Measurements from ENCODE around the gene DNAJB2. TPM values are rescaled to one million over a fixed set of nuclear protein-coding genes. Genes with fewer than 3 reads are reported as not detected.

The DNAJB2 gene
- total RNA-seq: 46.7 and 53.0 TPM in 2 replicates

- intact Hi-C loops (cut with micrococcal nuclease): loop anchor here (1.0 to 5.0 kb wide), 20 partner anchors 16 to 1009 kb away; partner anchors contain the start of genes AAMP, ABCB6, ANKZF1 and ATG9A
These were observed at the start of gene DNAJB2 for GRCh38 chr2:219279151-219279915. Gene DNAJB2 (plus strand): TSS chr2:219279366. CDS start chr2:219279834, 468 bp downstream.

DNA sequence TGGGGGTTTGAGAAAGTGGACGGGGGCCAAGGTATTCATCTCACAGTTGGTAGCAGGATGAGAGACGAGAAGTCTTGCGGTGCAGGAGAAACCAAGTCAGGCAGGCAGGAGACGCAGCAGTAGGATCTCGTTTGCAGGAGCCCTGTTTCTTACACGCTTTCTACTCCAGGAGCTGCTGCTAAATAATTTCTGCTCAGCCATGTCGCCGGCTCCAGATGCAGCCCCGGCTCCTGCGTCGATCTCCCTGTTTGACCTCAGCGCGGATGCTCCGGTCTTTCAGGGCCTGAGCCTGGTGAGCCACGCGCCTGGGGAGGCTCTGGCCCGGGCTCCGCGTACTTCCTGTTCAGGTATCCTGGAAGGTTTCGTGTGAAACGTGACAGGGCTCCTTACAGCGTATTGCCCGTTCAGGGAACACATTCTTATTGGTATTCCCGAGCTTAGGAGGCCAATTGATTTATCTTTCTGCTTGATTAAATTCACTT lies 49.1 kb upstream of the DNAJB2 start:
- intact Hi-C loops (cut with micrococcal nuclease): no loop called here

GRCh38 chr2:219234331-219234730 lies 44.8 kb upstream of the DNAJB2 start:
- intact Hi-C loops (cut with micrococcal nuclease): no loop called here

- intact Hi-C loops (cut with micrococcal nuclease): loop anchor here (10.0 kb wide), 1 partner anchor 679 kb away; the partner anchor contains the start of genes CNOT9 and USP37
These were observed 35.8 kb upstream of the DNAJB2 start for GRCh38 chr2:219243291-219243761.

GRCh38 chr2:219244789-219245147 lies 34.4 kb upstream of the DNAJB2 start:
- intact Hi-C loops (cut with micrococcal nuclease): loop anchor here (1.0 to 10.0 kb wide), 12 partner anchors 9 to 1025 kb away; partner anchors contain the start of genes ANKZF1, ATG9A, CNOT9 and DNAJB2

DNA sequence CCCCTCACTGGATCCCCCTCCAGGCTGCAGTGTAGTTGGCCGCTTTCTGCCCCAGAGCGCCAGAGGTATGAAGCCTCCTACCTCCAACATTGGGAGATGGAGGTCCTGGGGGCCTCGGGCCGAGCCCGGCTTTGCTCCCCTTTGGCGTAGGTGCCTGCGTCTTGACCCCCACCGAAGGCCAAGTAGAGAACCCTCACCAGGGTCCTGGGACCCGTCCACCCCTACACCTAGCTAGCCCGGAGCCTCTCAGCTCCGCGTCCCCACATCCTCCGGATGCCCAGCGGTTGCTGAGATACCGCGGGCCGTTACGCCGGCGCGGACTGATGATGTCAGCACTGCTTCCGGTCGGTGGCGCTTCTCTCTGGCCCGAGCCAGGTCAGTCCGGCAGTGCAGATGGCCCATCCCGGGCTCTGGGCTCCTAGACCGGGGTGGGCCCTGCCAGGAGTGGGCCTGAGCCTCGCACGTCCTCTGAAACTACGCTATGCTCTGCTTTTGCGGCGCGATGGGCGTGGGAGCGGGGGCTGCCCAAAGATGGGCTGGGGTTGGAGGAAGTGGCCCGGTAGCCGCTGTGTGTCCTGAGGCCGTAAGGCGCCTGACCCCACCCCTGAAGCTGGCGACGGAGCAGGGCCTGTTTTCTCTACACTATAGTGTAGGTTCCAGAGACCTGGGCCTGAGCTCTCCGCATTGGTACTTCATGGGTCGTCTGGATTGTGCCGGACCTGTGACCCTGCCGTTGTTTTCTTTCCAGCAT lies 33.8 kb upstream of the DNAJB2 start, which contains the start of the genes GLB1L and STK16:
Gene GLB1L (minus strand): TSS at position 297 of the 751 bp plus-strand sequence. CDS start 1,871 bp downstream, outside the sequence.
Gene STK16 (plus strand): TSS at position 332 of the 751 bp plus-strand sequence. CDS start 521 bp downstream, outside the sequence.
- intact Hi-C loops (cut with micrococcal nuclease): loop anchor here (1.0 to 10.0 kb wide), 12 partner anchors 8 to 1026 kb away; partner anchors contain the start of genes ANKZF1, ATG9A, CNOT9 and DNAJB2

GRCh38 chr2:219245899-219246230 lies 33.3 kb upstream of the DNAJB2 start:
- intact Hi-C loops (cut with micrococcal nuclease): loop anchor here (1.0 to 10.0 kb wide), 12 partner anchors 7 to 1027 kb away; partner anchors contain the start of genes ANKZF1, ATG9A, CNOT9 and DNAJB2

- intact Hi-C loops (cut with micrococcal nuclease): loop anchor here (10.0 kb wide), 1 partner anchor 682 kb away; the partner anchor contains the start of genes CNOT9 and USP37
These were observed 32.6 kb upstream of the DNAJB2 start for GRCh38 chr2:219246559-219246958.

DNA sequence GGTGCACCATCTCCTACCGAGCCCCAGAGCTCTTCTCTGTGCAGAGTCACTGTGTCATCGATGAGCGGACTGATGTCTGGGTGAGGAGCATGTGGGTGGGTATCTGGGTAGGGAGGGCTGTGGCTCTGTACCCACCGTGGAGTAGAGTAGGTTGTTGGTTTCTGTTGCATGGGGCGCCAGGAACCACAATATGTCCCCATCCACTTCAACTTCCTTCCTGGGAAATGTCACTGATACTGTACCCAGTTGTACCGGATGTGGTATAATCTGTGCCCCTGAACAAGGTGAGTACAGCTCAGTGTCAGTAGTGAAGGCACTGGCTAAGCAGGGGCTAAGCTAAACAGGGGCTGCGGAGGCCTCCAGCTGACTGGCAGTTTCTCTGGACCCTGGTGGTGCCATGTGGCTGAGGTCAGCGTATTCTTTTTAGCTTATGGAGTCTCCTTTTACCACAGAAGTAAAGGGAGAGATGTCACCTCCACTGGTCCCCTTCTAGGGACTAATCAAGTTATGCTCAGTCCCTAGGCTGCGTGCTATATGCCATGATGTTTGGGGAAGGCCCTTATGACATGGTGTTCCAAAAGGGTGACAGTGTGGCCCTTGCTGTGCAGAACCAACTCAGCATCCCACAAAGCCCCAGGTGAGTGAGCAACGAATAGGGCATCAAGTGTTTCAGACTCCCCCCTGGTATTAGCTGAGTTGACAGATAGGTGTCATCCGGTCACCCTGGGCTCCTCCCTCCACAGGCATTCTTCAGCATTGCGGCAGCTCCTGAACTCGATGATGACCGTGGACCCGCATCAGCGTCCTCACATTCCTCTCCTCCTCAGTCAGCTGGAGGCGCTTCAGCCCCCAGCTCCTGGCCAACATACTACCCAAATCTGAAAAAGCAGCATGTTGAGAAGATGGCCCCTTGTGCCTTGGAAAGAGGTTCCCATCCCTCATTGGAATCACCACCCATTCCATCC lies 31.2 kb upstream of the DNAJB2 start:
- intact Hi-C loops (cut with micrococcal nuclease): loop anchor here (10.0 kb wide), 1 partner anchor 683 kb away; the partner anchor contains the start of genes CNOT9 and USP37

DNA sequence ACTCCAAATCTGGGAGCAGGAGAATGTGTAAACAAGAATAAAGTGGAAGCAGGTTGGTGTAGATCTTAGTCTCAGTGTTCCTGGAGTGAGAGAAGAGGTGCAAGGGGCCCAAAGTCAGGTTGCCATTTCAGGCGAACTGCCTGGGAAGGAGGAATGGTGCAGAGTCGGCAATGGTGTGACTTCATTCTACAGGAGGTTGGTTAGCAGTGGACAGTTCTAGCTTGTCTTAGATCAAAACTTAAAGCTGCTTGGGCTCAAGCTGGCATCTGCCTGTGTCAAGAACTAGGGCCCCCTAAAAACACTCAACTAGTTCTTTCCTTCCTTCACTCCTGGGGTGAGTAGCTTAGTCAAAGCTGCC lies 30.3 kb upstream of the DNAJB2 start:
- intact Hi-C loops (cut with micrococcal nuclease): loop anchor here (1.0 to 10.0 kb wide), 2 partner anchors 20 to 684 kb away; partner anchors contain the start of genes ANKZF1, ATG9A, CNOT9 and USP37

DNA sequence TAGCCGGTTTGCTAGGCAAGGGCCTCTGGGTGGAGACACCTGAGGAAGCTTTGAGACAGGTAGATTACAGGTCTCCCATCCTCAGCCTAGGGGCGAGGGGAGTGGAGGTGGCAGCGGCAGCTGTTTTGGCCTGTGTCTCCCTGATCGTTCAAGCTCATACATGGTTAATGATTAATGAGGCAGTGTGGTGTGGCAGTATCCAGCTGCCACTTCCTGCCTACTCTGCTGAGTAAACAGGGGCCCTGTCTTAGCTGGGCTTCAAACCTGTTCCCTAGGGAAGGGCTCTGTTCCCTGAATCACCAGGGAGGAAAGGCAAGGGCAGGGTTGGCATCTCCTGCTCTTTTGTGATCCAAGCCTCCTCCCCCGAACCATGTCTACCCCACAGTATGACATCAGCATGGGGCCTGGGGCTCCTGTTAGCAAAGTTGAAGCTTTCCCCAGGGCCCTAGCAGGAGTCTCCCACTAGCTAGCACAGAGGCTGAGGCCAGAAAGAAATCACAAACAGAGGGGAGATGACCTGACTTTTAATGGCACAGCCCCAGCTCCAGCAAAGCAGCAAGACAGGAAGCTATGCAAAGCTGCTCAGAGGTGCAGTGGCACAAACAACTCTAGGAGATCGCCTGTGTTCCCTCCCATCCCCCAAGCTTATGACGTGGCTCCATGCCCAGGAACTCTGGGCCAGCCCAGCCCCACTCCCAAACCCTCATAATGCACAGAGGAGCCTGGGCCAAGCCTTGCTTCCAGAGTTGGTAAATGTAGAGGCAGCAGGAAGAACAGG lies 29.8 kb upstream of the DNAJB2 start:
- intact Hi-C loops (cut with micrococcal nuclease): loop anchor here (1.0 to 10.0 kb wide), 2 partner anchors 20 to 685 kb away; partner anchors contain the start of genes ANKZF1, ATG9A, CNOT9 and USP37

GRCh38 chr2:219250049-219250781 lies 29.0 kb upstream of the DNAJB2 start:
- intact Hi-C loops (cut with micrococcal nuclease): loop anchor here (5.0 kb wide), 1 partner anchor 353 kb away; no protein-coding TSS in a partner anchor

DNA sequence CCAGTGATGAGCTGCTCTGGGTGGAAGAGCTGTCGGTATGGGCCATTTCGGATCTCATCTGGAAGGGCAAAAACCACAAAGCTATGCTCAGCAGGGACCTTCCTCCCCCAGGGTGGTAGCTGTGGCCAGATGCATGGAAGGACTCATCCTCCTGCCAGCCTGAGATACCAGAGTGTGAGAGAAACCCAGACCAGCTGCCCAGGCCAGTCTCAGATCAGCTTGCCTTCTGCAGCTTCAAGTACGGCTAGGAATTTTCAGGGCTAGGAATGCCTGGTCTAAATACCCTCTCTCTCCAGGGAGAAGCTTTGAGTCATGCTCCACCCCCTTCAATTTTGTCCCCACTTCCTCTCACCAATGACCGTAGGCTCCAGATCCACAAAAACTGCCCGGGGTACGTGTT lies 27.5 kb upstream of the DNAJB2 start:
- intact Hi-C loops (cut with micrococcal nuclease): loop anchor here (2.0 to 5.0 kb wide), 2 partner anchors 354 to 981 kb away; partner anchors contain the start of genes AAMP and PNKD

DNA sequence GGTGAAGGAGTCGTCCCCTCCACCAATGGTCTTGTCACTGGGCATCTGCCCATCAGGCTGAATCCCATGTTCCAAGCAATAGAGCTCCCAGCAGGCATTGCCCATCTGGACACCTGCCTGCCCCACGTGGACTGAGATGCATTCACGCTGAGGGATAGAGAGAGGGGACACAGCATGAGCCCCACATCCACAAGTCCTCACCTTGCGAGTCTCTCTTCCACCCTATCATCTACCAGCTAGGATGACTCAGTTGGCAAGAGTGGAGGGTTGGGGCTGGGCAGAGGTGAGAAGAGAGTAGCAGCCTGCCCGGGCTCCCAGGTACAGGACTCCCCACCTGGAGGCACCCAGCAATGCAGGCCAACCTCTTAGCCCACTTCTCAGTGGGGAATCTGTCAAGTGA lies 27.1 kb upstream of the DNAJB2 start:
- intact Hi-C loops (cut with micrococcal nuclease): loop anchor here (2.0 to 5.0 kb wide), 2 partner anchors 355 to 981 kb away; partner anchors contain the start of genes AAMP and PNKD

- intact Hi-C loops (cut with micrococcal nuclease): loop anchor here (2.0 to 5.0 kb wide), 2 partner anchors 355 to 982 kb away; partner anchors contain the start of genes AAMP and PNKD
These were observed 26.6 kb upstream of the DNAJB2 start for GRCh38 chr2:219252570-219252899.

- intact Hi-C loops (cut with micrococcal nuclease): loop anchor here (1.0 to 5.0 kb wide), 10 partner anchors 8 to 982 kb away; partner anchors contain the start of genes AAMP, ANKZF1, ATG9A and DNAJB2
These were observed 26.0 kb upstream of the DNAJB2 start, which contains the start of gene TUBA4B for GRCh38 chr2:219252900-219253752. Gene TUBA4B (plus strand): TSS chr2:219253243. CDS start chr2:219253408, 165 bp downstream.

Measured in T-helper 1 cell treated with Interleukin-12 subunit alpha and Interleukin-12 subunit beta and Interleukin-4 antibody, amounts not matched to agents 30 ng/mL and 1 ng/mL, for 36 hours (primary cell).